ENCODE measurements around the gene NOTCH1. TPM values are rescaled to one million over a fixed set of nuclear protein-coding genes. Genes with fewer than 3 reads are reported as not detected.

The NOTCH1 gene
- total RNA-seq, 2 donors from 2014 or later, result 23.4 to 24.2 TPM

- DNase-seq, result no peak
- Mint-ChIP-seq H3K36me3 (ENCODE audit: low read depth) (no peaks in the 10 kb centered on the region), H3K27me3 (ENCODE audit: insufficient read depth) (no peaks in the 10 kb centered on the region), H3K9me3 (no peaks in the 10 kb centered on the region), H3K4me3 (no peak overlapping the region), H3K27ac (no peak overlapping the region), H3K4me1 (peaks cover 12% of the 10 kb centered on the region)
- H3K9ac ChIP-seq (ENCODE audit: extremely low read depth, low read length, poor library complexity, severe bottlenecking), result no peak overlapping the region
- no peaks in the 10 kb centered on the region for H3K27me3 ChIP-seq (ENCODE audit: control insufficient read depth, insufficient read depth, low read length, poor library complexity, severe bottlenecking)
- H3K4me1 ChIP-seq (ENCODE audit: control insufficient read depth, insufficient read depth, low read length), result peaks cover 7% of the 10 kb centered on the region
- no peak overlapping the region for H3K4me3 ChIP-seq (ENCODE audit: low read length)
- H3K27ac ChIP-seq (ENCODE audit: low read depth, low read length), result no peak overlapping the region
- 89 to 90% methylated on average over 18 to 21 of the region's 21 CpGs for WGBS, 2 experiments (ENCODE audit: insufficient coverage in 1 of 2, insufficient read length in 1 of 2)
- peaks cover 8% of the 10 kb centered on the region for H3K9me3 ChIP-seq (ENCODE audit: control insufficient read depth, low read length)
- TF ChIP-seq, protein P1, sequence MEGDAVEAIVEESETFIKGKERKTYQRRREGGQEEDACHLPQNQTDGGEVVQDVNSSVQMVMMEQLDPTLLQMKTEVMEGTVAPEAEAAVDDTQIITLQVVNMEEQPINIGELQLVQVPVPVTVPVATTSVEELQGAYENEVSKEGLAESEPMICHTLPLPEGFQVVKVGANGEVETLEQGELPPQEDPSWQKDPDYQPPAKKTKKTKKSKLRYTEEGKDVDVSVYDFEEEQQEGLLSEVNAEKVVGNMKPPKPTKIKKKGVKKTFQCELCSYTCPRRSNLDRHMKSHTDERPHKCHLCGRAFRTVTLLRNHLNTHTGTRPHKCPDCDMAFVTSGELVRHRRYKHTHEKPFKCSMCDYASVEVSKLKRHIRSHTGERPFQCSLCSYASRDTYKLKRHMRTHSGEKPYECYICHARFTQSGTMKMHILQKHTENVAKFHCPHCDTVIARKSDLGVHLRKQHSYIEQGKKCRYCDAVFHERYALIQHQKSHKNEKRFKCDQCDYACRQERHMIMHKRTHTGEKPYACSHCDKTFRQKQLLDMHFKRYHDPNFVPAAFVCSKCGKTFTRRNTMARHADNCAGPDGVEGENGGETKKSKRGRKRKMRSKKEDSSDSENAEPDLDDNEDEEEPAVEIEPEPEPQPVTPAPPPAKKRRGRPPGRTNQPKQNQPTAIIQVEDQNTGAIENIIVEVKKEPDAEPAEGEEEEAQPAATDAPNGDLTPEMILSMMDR (conservative IDR thresholded peaks at IDR 0.05), result no peak
- no peaks in the 10 kb centered on the region for H3K36me3 ChIP-seq (ENCODE audit: control insufficient read depth, insufficient read depth, low read length)
Measured at GRCh38 chr9:136586391-136586953, 40.6 kb upstream of the NOTCH1 start.

GRCh38 chr9:136585531-136586120 is 39.8 kb upstream of the NOTCH1 start:
- no peak overlapping the region for H3K4me3 Mint-ChIP-seq
- H3K36me3 Mint-ChIP-seq (ENCODE audit: low read depth), result no peaks in the 10 kb centered on the region

DNA sequence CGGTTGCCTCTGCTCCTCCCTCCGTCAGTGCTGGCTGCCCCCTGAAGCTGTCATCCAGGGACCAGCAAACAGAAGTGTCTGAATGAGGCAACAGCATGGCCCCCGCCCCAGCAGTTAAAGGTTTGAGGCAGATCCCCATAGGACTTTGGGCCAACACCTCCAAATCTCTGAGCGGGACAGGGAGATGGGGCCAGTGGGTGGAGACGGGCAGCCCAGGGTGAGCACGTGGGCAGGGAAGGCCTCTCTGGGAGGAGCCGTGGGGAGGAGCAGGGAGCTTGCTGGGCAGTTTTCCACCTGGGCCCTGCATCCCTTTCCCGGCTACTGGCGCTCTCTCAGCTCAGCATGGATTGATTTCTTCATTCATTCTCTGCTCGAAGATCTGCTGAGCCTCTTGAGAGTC is 39.1 kb upstream of the NOTCH1 start:
- Mint-ChIP-seq H3K27me3 (ENCODE audit: insufficient read depth) (no peaks in the 10 kb centered on the region), H3K4me3 (no peak overlapping the region), H3K9me3 (no peaks in the 10 kb centered on the region), H3K4me1 (peaks cover 12% of the 10 kb centered on the region), H3K27ac (no peak overlapping the region), H3K36me3 (ENCODE audit: low read depth) (no peaks in the 10 kb centered on the region)
- Histone ChIP-seq H3K9ac (ENCODE audit: extremely low read depth, low read length, poor library complexity, severe bottlenecking) (no peak overlapping the region), H3K4me1 (ENCODE audit: control insufficient read depth, insufficient read depth, low read length) (peaks cover 7% of the 10 kb centered on the region), H3K9me3 (ENCODE audit: control insufficient read depth, low read length) (peaks cover 12% of the 10 kb centered on the region), H3K4me3 (ENCODE audit: low read length) (no peak overlapping the region), H3K27me3 (ENCODE audit: control insufficient read depth, insufficient read depth, low read length, poor library complexity, severe bottlenecking) (no peaks in the 10 kb centered on the region), H3K27ac (ENCODE audit: low read depth, low read length) (no peak overlapping the region), H3K36me3 (ENCODE audit: control insufficient read depth, insufficient read depth, low read length) (no peaks in the 10 kb centered on the region)
- WGBS, 2 experiments (ENCODE audit: insufficient coverage in 1 of 2, insufficient read length in 1 of 2), result 73 to 75% methylated on average over 9 to 10 of the region's 10 CpGs
- TF ChIP-seq, protein P1 (conservative IDR thresholded peaks at IDR 0.05), result no peak
- no peak for DNase-seq

More at GRCh38 chr9:136585531-136586120, 39.8 kb upstream of the NOTCH1 start:
- no peak for DNase-seq
- H3K27me3 Mint-ChIP-seq (ENCODE audit: insufficient read depth), result no peaks in the 10 kb centered on the region
- no peak overlapping the region for H3K27ac Mint-ChIP-seq
- H3K4me1 ChIP-seq (ENCODE audit: control insufficient read depth, insufficient read depth, low read length), result peaks cover 7% of the 10 kb centered on the region
- H3K27ac ChIP-seq (ENCODE audit: low read depth, low read length), result no peak overlapping the region
- no peak overlapping the region for H3K9ac ChIP-seq (ENCODE audit: extremely low read depth, low read length, poor library complexity, severe bottlenecking)
- peaks cover 12% of the 10 kb centered on the region for H3K4me1 Mint-ChIP-seq
- no peaks in the 10 kb centered on the region for H3K27me3 ChIP-seq (ENCODE audit: control insufficient read depth, insufficient read depth, low read length, poor library complexity, severe bottlenecking)
- TF ChIP-seq, protein P1 (conservative IDR thresholded peaks at IDR 0.05), result no peak
- H3K4me3 ChIP-seq (ENCODE audit: low read length), result no peak overlapping the region
- no peaks in the 10 kb centered on the region for H3K9me3 Mint-ChIP-seq
- peaks cover 12% of the 10 kb centered on the region for H3K9me3 ChIP-seq (ENCODE audit: control insufficient read depth, low read length)
- H3K36me3 ChIP-seq (ENCODE audit: control insufficient read depth, insufficient read depth, low read length), result no peaks in the 10 kb centered on the region
- 89 to 90% methylated on average over 3 to 16 of the region's 16 CpGs for WGBS, 2 experiments (ENCODE audit: insufficient coverage in 1 of 2, insufficient read length in 1 of 2)

Data from endodermal cell (in vitro differentiated cells).